OCI-LY3 (cell line): ENCODE results near the gene PMF1.

Experiments used
- CTCF ChIP-seq: fragments of 200-600, 300-600 bp; sonication (generic); IDR thresholded peaks from 2 replicates; pipeline ENCODE4 v1.5.1; 2014; ENCODE audit warnings: antibody characterized with exemption, low read length, low read depth
- EZH2phosphoT487 ChIP-seq: fragments of 200-600 bp; shearing (Covaris generic); IDR thresholded peaks from 2 replicates; pipeline ENCODE4 v1.6.1; 2018; ENCODE audit warnings: antibody characterized with exemption, mixed run types, low read depth

- TF ChIP-seq CTCF: no peak
- TF ChIP-seq EZH2phosphoT487: no peak
Measured at GRCh38 chr1:156165083-156165482, 47.7 kb upstream of the PMF1 start.
